ENCODE results near the gene ARMC7.

DNA sequence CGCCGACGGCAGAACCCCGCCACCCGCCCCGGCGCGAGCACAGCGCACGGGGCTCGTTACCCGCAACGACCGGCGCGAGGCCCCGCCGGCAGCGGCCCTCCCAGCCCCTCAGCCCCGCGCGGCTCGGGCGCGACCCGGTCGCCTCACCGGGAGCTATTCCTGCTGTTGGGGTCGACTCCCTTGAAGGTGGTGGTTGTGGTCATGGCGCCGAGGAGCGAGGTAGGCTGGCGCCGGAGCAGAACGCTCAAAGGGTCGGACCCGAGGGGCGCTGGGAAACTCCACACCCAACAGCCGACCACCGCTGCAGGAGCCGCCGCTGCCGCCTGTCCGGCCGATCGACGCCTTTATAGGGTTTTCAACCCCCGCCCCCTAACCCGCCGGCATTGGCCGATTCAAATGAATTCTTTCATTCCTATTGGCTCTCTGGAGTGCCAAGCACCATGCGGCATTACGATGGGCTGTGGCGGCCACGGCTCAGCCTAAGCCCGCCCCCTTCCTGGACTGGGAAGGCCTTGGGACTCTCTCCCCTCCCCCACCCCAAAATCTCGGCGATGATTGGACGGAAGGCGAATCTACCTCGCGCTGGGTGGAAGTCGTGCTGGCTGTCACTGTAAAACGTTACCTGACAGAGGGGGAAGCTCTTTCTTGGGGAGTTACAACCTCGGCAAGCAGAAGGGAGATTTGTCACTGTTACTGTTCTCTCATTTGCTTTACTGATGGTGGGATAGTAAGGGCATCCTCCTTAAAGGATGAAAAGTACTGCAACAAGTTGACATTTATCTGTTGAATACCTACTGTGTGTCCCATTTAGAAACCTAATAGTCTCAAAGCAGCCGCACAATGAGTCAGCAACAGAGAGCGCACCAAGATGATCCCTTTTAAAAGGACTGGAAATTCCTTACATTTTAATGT, 44.7 kb downstream of the ARMC7 start, which contains the start of gene JPT1:
- peak; percentile 94 for TF ChIP-seq POLR2A (IDR thresholded peaks at IDR 0.05)
- peak; percentile 85 to 95 (median 92) for TF ChIP-seq POLR2AphosphoS5 (IDR thresholded peaks at IDR 0.05)

Measured in breast epithelium (tissue), 3 donors.